ENCODE measurements around the gene SCN8A.
A peak's percentile ranks its signal among the peaks of the same experiment; 100 is the strongest.
"Not testable (repeated sequence)": the region's sequence is repeated elsewhere in the genome, so short reads cannot be mapped to it uniquely, and the experiment has no call there.

Gene SCN8A

DNA sequence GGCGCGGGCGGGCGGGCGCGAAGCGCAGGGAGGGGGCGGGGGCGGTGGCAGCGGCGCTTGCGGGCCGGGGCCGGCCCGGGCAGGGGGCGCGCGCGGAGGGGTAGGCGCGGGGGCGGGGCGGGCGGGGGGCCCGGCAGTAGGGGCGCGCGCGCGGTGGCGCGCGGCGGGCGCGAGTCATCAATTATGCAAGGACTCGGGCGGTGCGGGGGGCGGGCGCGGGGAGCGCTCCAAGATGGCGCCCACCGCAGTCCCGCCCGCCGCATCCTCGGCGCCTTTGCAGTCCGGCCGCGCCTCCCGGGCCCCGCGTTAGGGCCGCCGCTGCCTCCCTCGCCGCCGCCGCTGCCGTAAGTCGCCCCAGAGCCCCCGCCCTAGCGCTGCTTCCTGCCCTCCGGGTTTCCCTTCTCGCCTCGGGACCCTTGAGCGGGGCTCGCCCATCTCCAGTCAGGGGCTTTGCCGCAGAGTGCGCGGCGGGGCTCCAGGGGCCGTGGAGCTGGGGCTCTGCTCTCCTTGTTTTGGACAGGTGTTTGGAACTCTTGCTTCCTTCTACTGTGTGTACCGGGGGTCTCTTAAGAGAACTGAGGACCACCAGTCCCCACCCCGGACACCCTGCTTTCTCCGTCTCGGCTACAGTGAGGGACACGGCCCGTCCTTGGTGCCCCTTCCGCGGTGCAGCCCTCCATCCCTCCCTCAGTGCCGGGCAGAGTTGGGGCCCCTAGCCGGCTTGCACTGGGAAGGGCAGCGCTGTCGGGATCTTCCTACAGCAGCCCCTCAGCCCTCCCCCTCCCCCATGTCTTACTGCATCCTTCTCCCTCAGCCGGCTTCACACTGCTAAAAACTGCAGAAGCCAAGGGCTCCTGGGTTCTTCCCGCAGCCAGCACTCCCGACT lies at the start of gene SCN8A:
TSS of gene SCN8A (plus strand) at position 218 of the 886 bp plus-strand sequence. CDS start 71,585 bp downstream, outside the sequence.
- DNase-seq, result peak; percentile 62

DNA sequence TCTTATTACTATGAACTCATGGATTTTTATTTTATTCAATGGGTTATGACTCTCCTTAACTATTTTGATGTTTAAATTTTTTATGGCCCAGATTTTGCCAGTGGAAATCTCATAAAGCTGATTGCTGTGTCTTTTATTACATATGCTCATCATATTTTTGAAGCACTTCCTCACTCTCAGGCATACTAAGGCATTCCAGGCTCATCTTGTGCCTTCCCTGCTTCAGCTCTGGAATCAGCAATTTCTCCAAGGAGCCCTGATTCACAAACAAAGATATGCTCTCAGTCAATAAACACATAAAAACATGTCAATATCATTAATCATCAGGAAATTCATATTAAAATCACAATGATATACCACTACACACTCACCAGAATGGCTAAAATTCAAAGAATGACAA lies 44.9 kb upstream of the SCN8A start:
- DNase-seq, result no peak
- no peak for ATAC-seq

More for the DNA sequence above, at the start of gene SCN8A:
- peak; percentile 47 for ATAC-seq

DNA sequence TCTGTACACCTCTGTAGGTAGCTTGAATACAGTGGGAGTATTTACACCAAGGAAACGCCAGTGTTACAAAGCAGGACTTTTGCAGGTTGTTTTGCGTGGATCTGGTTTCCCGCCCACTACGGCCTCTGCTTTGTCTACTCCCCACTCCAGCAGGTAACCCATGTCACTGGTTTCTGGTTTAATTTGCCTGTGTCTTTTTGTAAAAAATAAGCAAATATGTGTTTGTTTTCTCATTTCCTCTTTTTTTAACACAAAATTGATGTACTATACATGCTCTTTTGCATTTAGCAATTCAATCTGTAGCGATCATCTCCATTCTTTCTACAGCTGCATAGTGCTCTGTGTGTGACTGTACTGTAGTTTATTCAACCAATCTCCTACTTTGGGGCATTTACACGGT lies 43.4 kb upstream of the SCN8A start:
- no peak for DNase-seq
- ATAC-seq, result no peak

DNA sequence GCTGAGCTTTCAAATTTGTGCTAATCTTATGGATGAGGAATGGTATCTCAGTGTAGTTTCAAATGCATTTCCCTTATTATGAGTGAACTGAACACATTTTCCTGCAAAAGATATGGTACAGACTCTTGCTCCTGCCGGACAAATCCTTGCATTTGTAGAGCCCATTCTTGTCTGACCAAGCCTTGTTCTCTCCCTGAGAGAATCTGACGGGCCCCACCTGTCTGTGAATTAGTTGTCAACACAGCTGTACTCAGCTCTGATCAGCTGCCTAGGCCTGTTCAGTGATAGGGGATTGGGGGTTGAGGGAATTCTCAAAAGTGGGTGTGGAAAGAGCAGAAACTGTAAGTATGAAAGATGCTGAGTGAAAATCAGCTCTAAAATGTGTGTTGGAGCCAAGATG lies 42.8 kb upstream of the SCN8A start:
- DNase-seq, result no peak
- ATAC-seq, result no peak

DNA sequence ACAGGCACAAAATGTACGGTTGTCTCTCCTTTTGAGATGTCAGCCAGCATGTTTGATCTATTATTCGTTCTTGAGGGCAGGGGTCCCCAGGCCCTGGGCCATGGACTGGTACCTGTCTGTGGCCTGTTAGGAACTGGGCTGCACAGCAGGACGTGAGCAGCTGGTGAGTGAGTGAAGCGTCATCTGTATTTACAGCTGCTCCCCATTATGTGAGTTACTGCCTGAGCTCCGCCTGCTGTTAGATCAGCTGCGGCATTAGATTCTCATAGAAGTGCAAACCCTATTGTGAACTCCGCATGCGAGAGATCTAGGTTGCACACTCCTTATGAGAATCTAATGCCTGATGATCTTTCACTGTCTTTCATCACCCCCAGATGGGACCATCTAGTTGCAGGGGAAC lies 41.4 kb upstream of the SCN8A start:
- DNase-seq (no peak), ATAC-seq (no peak)

DNA sequence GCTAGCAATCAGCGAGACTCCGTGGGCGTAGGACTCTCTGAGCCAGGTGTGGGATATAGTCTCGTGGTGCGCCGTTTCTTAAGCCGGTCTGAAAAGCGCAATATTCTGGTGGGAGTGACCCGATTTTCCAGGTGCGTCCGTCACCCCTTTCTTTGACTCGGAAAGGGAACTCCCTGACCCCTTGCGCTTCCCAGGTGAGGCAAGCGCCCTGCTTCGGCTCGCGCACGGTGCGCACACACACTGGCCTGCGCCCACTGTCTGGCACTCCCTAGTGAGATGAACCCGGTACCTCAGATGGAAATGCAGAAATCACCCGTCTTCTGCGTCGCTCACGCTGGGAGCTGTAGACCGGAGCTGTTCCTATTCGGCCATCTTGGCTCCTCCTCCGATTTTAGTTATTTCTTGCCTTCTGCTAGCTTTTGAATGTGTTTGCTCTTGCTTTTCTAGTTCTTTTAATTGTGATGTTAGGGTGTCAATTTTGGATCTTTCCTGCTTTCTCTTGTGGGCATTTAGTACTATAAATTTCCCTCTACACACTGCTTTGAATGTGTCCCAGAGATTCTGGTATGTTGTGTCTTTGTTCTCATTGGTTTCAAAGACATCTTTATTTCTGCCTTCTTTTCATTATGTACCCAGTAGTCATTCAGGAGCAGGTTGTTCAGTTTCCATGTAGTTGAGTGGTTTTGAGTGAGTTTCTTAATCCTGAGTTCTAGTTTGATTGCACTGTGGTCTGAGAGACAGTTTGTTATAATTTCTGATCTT lies 22.6 kb upstream of the SCN8A start:
- not testable (repeated sequence) for DNase-seq, ATAC-seq

DNA sequence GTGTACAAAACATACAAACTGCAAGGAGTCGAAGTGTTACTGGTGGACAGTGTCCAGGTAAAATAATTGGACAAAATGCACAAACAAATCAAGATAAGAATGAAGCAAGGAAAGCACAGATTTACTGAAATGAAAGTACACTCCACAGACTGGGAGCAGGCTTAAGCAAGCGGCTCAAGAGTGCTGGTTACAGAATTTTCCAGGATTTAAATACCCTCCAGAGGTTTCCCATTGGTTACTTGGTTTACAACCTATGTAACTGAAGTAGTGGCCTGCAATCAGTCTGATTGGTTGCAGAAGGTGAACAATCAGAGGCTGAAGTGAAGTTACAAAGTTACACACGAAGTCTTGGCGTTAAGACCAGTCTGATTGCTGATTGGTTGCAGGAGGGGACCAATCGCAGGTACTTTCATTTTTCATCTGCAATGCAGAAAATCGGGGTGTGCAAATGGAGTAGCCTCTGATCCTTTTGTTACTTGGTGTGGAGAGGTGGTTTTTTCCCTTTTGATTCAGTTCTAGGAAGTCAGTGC lies 11.6 kb upstream of the SCN8A start:
- ATAC-seq (no peak), DNase-seq (no peak)

DNA sequence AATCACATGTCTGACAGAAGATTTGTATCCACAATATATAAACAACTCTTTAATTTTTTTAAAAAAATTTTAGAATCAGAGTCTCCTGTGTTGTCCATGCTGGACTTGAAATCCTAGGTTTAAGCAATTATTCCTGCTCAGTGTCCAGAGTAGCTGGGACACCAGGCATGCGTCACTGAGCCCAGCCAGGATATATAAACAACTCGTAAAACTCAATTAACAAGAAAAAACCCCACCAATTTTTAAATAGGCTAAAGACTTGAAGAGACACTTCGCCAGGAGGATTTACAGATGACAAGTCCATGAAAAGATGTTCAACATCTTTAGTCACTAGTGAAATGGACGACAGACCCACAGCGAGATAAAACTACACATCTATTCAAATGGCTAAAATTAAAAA lies 2.0 kb upstream of the SCN8A start:
- ATAC-seq (no peak), DNase-seq (no peak)

DNA sequence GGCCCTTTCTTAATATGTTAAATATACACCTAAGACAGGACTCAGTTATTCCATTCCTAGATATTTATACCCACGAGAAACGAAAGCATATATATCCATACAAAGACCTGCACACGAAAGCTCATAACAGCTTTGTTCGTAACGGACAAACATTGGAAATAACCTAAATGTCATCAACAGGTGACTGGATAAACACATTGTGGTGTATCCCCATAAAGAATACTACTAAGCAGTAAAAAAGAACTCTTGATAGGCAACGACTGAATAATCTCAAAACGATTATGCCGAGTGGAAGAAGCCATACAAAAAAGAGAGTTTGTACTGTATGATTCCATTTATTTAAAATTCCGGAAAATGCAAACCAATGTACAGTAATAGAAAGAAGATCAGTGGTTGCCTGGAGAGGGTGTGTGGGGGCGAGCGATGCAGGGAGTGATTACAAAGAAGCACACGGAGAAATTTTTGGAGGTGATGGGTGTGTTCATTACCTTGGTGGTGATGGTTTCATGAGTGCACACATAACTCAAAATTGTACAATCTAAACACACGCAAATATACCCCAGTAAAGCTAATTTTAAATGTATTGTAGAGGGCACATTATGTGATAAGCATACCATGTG lies 1.4 kb upstream of the SCN8A start:
- DNase-seq (no peak), ATAC-seq (no peak)

DNA sequence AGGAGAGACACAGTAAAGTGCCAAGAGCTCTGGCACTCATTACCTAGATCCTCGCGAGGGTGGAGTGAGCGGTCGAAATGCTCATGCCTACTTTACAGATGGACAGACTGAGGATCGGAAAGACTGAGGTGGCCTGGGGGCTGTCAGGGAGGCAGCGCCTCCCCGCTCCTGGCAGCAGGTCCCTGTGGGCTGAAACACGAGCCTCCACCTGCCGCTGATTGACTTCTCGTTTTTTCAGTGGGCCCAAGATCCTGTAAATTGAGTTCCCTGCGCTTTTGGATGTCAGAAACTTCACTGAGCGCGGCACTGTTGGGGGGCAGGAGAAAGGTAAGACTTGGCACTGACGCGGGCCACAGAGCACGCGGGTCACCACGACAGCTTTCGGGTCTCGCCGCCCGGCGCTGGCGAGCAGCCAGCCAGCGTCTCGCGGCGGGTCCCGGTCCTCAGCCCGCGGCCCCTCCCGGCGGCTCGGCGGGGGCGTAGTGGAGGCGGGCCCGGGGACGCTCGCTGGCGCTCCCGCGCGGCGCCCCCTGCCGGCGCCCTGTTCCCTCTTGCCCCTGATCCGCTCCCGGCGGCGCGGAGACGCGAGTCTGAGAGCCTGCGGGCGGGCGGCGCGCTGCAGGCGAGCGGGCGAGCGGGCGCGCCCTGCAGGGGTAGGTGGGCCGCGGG lies 552 bp upstream of the SCN8A start:
- ATAC-seq (peak; percentile 88), DNase-seq (peak; percentile 83)

DNA sequence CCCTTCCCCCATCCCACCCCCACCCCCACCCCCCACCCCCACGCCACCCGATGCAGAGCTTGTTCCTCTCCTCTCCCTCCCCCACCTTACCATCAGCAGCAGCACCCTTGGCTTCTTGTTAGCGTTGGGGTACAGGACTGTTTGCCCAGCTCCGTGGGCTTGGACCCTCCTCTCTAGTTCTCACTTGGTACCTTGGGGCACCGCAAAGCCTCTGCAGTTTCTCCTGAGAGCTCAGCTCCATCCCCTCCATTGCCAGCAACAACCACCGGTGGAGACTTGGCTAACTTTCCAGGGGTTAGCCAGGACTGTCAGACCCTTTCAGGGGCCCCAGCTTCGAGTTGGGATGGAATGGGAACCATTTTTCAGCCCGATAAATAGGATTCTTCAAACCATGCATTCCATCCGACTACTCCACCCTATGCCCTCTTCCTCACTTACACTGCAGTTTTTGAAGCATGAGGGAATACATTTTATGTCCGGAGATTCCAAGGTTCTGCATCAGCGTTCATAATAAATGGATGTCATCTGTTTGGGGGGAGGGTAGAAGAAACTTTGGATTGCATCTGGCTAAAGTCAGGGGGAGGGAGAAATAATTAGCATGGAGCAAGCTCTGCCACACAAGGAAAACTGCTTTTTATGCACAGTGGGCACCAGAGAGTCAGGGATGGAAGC lies 1.1 kb downstream of the SCN8A start:
- no peak for DNase-seq
- ATAC-seq, result no peak

DNA sequence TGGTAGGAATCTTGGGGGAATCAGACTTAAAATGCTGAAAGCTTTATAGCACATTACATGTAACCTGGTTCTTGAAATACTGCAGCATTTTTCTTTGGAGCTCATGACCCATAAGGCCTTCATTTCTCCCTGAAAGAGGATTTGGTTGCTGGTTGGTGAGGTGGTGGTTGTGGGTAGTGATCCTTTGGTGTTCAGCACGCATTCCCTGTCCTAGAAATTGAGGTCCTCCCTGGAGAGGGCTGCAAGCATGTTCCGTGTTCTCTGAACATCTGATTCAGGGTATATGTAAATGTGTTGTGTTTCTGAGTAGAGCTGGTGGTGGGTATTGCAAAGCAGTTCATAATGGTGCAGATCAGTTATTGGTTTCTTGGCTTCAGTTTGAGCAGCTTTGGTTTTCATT lies 2.0 kb downstream of the SCN8A start:
- DNase-seq, result no peak
- no peak for ATAC-seq

DNA sequence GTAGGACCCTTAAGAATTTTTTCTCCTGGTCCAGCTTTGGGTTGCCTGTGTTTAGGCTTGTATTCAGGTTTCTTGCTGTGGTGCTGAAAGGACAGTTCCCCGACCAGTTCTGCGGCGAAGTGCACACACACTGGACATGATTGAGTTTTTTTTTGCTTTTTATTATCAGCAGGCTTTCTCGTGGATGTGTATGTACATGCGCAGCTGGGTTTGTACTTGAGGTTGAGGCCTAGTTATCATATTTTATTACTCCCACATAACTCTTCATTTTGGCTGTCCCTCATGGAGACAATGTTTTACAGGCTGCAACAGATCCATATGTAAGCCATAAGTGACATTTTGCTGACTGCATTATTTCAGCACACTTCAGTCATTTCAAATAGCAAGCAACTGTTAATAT lies 2.5 kb downstream of the SCN8A start:
- ATAC-seq (no peak), DNase-seq (peak; percentile 33)

DNA sequence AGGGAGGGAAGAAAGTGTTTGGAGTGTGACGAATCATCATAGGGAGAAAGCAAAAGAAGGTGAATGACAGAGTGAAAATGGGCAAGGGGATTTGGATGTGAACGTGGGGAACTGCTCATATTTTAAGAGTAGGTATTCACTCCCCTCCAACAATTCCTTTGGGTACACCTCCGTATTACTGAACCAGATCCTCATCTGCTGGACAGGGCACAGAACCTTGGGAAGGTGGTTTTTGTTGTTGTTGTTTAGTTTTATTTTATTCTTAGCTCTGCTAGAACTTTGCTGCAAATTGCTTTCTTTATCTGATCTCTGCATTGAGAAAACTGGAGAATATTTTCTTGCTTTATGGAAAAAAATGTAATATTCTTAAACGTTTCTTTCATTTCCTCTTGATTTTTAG lies 7.1 kb downstream of the SCN8A start:
- DNase-seq (no peak), ATAC-seq (no peak)

DNA sequence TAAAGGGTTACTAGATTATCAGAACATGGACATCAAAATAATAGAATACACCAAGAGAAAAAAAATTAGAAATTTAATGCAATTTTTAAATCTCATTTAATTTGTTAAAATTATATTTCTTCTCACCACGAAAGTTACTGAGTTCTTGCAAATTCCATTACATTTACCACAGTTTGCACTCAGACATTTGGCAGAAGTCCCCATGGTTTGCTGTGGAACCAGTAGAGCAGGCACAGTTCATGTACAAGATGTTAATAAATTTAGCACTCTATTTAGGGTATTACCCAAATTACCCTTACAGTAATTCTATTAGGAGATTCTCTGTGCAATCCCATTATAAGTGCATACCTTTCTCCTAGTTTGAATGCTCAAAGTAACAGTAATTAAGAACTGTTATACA lies 9.7 kb downstream of the SCN8A start:
- ATAC-seq (no peak), DNase-seq (no peak)

DNA sequence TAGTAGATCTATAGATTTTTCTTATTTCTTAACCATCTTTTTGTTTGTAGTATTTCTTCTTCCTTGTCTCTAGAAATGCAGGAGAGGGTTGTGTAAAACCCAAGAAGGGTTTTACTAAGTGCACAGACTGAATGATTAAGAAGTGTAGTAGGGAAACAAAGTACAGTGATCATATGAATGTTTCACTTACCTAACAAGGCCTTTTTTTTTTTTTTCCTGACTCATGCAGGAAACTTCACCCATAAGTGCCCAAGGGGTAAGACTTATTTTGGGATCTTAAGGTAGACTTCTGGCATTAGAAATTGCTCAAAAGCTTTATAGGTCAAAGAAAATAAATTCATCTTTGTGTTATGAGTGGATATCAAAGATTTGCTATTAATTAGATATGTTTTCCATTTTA lies 10.2 kb downstream of the SCN8A start:
- ATAC-seq, result no peak
- DNase-seq, result no peak

DNA sequence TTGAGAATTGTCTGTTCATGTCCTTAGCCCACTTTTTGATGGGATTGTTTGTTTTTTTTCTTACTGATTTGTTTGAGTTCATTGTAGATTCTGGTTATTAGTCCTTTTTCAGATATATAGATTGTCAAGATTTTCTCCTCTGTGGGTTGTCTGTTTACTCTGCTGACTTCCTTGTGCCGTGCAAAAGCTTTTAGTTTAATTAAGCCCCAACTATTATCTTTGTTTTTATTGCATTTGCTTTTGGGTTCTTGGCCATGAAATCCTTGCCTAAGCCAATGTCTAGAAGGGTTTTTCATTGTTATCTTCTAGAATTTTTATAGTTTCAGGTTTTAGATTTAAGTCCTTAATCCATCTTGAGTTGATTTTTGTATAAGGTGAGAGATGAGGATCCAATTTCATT lies 14.9 kb downstream of the SCN8A start:
- not testable (repeated sequence) for ATAC-seq

DNA sequence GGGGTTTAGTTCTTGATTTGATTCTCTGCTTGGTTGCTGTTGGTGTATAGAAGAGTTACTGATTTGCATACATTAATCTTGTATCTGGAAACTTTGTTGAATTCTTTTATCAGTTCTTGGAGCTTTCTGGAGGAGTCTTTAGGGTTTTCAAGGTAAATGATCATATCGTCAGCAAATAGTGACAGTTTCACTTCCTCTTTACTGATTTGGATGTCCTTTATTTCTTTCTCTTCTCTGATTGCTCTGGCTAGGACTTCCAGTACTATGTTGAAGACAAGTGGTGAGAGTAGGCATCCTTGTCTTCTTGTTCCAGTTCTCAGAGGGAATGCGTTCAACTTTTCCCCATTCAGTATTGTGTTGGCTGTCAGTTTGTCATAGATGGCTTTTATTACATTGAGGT lies 16.2 kb downstream of the SCN8A start:
- not testable (repeated sequence) for DNase-seq, ATAC-seq

More for the DNA sequence above, 14.9 kb downstream of the SCN8A start:
- not testable (repeated sequence) for DNase-seq

DNA sequence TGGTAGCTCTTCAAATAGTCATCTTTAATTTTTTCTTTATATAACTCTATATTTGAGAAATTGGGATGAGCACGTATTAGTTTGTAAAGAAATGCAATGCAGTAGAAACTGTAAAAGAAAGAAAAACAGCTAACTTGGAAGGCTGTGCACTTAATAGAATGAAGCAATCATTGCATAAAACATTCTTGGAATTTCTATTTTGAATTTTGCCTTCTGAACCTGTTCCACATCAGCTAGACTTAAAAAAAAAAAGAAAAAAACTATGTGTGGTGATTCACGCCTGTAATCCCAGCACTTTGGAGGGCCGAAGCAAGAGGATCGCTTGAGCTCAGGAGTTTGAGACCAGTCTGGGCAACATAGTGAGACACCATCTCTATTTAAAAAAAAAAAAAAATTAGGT lies 29.4 kb downstream of the SCN8A start:
- no peak for ATAC-seq

DNA sequence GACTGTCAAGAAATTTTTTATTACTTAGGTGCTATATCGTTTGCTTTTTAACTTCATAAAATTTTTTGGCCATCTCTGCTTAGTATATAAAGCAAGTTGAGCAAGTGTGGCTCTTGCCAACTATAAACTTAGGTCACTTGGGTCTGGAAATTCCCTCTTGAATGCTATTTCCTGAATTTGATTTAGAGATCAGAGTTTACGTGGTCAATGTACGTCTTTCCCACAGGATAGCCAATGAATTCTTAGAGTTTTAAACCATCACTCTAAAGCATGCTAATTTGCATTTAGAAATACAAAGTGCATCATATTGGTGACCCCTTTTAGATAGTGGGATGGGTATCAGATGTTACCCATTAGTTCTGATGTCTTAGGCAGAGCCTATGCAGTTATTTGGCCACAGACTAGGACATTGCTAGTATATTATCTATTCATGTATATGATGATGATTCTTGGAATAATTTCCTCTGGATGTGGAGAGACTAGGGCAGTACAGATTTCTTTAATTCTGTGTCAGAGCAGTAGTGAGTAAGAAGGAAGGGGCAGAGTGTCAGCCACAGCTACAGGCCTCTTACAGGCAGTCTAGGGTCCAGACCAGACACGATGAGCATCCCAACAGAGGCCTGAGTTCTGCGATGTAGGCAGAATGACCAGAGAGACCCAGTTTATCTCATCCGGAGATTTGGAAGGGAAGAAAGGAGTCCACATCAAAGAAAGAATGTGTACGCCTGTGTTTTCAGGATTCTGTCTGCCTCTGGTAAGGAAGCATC lies 30.3 kb downstream of the SCN8A start:
- no peak for ATAC-seq

More for the DNA sequence above, 29.4 kb downstream of the SCN8A start:
- no peak for DNase-seq

DNA sequence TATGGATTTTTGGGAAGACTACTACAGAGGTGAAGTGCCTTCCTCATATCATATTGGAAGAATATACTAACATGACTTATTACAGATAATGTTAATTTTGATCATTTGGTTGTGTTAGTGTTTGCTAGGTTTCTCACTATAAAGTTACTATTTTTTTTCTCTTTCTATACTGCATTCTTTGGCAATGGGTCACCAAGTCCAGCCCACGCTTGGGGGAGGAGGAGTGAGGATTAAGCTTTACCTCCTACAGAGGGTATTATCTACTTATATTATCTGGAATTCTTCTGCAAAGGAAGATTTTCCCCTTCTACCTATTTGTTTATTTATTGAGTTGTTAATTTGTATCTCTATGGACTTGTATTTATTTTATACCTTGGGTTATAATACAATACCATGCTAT lies 31.5 kb downstream of the SCN8A start:
- DNase-seq, result no peak
- ATAC-seq, result no peak

More for the DNA sequence above, 30.3 kb downstream of the SCN8A start:
- DNase-seq, result no peak

Data from stimulated activated naive CD8-positive, alpha-beta T cell treated with anti-CD3 and anti-CD28 coated beads, Interleukin-15, Interleukin-2, amounts not matched to agents 100 U/mL and 50 U/mL, for 24 hours (primary cell).